Mesodermal cell (in vitro differentiated cells): ENCODE results near the gene PCED1B.

Source experiments
- H3K27ac ChIP-seq: 2 replicates; pipeline ENCODE4 v1.7.0; 2013; ENCODE audit warnings: mild to moderate bottlenecking, low read depth, low read length, moderate library complexity; ENCODE audit not compliant: severe bottlenecking
- H3K36me3 ChIP-seq: 2 replicates; pipeline ENCODE4 v1.7.1; 2013; ENCODE audit warnings: mild to moderate bottlenecking, low read length, moderate library complexity; ENCODE audit not compliant: control insufficient read depth, insufficient read depth
- H3K4me1 ChIP-seq: one replicate; pipeline ENCODE4 v1.7.1; 2013; ENCODE audit warnings: mild to moderate bottlenecking, low read length; ENCODE audit not compliant: insufficient read depth, control insufficient read depth, poor library complexity, severe bottlenecking
- H3K4me3 ChIP-seq: 2 replicates; pipeline ENCODE4 v1.7.0; 2013; ENCODE audit warnings: low read length, control low read depth, mild to moderate bottlenecking; ENCODE audit not compliant: insufficient read depth, poor library complexity, severe bottlenecking; ENCODE audit errors: extremely low read depth
- H3K9me3 ChIP-seq: 2 replicates; pipeline ENCODE4 v1.7.1; 2013; ENCODE audit warnings: mild to moderate bottlenecking, low read length, moderate library complexity; ENCODE audit not compliant: control insufficient read depth
- WGBS, 2 experiments: methylation state at CpG; one replicate each; pipeline ENCODE4 v1.1.5; 2013; ENCODE audit warnings: missing lambda C conversion rate in 2 of 2; ENCODE audit not compliant: insufficient coverage in 2 of 2; 5-methylcytosine and 5-hydroxymethylcytosine counted together

Gene PCED1B

GRCh38 chr12:47123730-47124129 is 44.3 kb downstream of the PCED1B start:
- Histone ChIP-seq H3K9me3 (no peaks in the 10 kb centered on the region), H3K27ac (no peak overlapping the region), H3K4me1 (no peaks in the 10 kb centered on the region), H3K4me3 (no peak overlapping the region), H3K36me3 (no peaks in the 10 kb centered on the region)
- WGBS, 2 experiments = no CpG with 5 or more reads among the region's 1 CpG

GRCh38 chr12:47124451-47124850 is 45.0 kb downstream of the PCED1B start:
- Histone ChIP-seq H3K27ac (no peak overlapping the region), H3K4me3 (no peak overlapping the region), H3K9me3 (no peaks in the 10 kb centered on the region), H3K36me3 (no peaks in the 10 kb centered on the region), H3K4me1 (no peaks in the 10 kb centered on the region)
- 78% methylated on average over 1 of the region's 1 CpG; no CpG with 5 or more reads in 1 of the 2 experiments for WGBS, 2 experiments

GRCh38 chr12:47126246-47126645 is 46.8 kb downstream of the PCED1B start:
- Histone ChIP-seq H3K27ac (no peak overlapping the region), H3K9me3 (no peaks in the 10 kb centered on the region), H3K36me3 (no peaks in the 10 kb centered on the region), H3K4me3 (no peak overlapping the region), H3K4me1 (no peaks in the 10 kb centered on the region)
- no CpG with 5 or more reads among the region's 1 CpG for WGBS, 2 experiments

GRCh38 chr12:47131011-47131410 is 51.6 kb downstream of the PCED1B start:
- 83 to 100% methylated on average over 1 to 2 of the region's 5 CpGs for WGBS, 2 experiments
- no peaks in the 10 kb centered on the region for H3K36me3 ChIP-seq

GRCh38 chr12:47134005-47134404 is 54.6 kb downstream of the PCED1B start:
- Histone ChIP-seq H3K4me3 (no peak overlapping the region), H3K36me3 (no peaks in the 10 kb centered on the region), H3K9me3 (no peaks in the 10 kb centered on the region), H3K4me1 (no peaks in the 10 kb centered on the region), H3K27ac (no peak overlapping the region)
- 100% methylated on average over 1 of the region's 3 CpGs; no CpG with 5 or more reads in 1 of the 2 experiments for WGBS, 2 experiments

More at GRCh38 chr12:47131011-47131410, 51.6 kb downstream of the PCED1B start:
- H3K4me1 ChIP-seq = no peaks in the 10 kb centered on the region
- no peaks in the 10 kb centered on the region for H3K9me3 ChIP-seq
- no peak overlapping the region for H3K4me3 ChIP-seq
- no peak overlapping the region for H3K27ac ChIP-seq

DNA sequence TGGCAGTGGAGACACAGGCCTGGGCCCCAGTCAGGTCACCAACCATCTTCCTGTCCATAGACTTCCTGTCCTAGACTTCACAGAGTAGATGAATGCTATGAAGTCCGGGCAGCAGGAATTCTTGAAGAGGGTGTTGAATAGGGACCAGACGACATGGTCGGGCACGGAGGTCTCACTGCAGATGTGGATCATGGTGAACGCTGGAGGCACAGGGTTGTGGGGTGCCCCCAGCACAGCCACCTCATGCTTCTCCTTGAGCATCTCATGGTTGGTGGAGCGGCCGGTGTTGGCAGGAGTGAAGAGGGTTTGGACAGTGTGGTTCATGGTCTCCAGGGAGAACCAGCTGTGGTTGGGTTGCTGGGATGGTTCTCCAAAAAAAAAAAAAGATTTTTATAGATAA is 56.2 kb downstream of the PCED1B start:
- Histone ChIP-seq H3K4me1 (no peaks in the 10 kb centered on the region), H3K9me3 (no peaks in the 10 kb centered on the region), H3K36me3 (no peaks in the 10 kb centered on the region), H3K27ac (no peak overlapping the region), H3K4me3 (no peak overlapping the region)
- WGBS, 2 experiments = 98 to 100% methylated on average over 3 to 5 of the region's 7 CpGs

GRCh38 chr12:47139000-47139681 is 59.7 kb downstream of the PCED1B start:
- 83 to 100% methylated on average over 1 of the region's 2 CpGs for WGBS, 2 experiments
- Histone ChIP-seq H3K4me1 (no peaks in the 10 kb centered on the region), H3K36me3 (no peaks in the 10 kb centered on the region), H3K9me3 (no peaks in the 10 kb centered on the region), H3K27ac (no peak overlapping the region), H3K4me3 (no peak overlapping the region)

DNA sequence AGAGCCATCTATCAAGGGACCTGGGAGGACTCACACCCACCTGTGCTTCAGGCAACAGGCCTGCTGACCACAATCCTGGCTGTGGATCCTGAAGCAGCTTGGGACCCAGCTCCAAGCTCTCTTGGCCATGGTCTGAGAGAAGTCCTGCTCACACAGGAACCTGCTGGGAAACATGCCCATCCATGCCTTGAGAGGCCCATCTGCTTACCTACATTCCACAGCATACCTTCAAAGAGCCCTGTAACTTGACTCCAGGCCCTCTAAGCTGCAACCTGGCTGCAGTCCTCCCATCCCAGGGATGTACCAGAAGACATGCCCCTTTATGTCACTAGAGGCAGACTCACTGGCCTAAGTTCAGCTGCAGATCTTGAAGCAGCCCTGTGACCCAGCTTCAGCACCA is 62.0 kb downstream of the PCED1B start:
- no peaks in the 10 kb centered on the region for H3K9me3 ChIP-seq
- H3K36me3 ChIP-seq = no peaks in the 10 kb centered on the region
- H3K4me3 ChIP-seq = no peak overlapping the region
- H3K27ac ChIP-seq = no peak overlapping the region
- no peaks in the 10 kb centered on the region for H3K4me1 ChIP-seq

DNA sequence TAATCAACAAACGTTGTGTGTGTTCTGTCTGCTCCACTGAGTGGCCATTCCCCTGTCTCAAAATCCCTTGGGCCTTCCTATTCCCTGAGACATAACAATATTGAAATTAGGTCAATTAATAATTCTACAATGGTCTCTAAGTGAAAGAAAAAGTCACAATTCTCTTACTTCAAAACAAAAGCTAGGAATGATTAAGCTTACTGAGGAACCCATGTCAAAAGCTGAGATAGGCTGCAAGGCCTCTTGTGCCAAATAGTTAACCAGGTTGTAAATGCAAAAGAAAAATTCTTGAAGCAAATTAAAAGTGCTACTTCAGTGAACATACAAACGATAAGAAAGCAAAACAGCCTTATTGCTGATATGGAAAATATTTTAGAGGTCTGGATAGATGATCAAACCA is 65.3 kb downstream of the PCED1B start:
- no peaks in the 10 kb centered on the region for H3K4me1 ChIP-seq
- H3K4me3 ChIP-seq = no peak overlapping the region
- no peaks in the 10 kb centered on the region for H3K36me3 ChIP-seq
- H3K27ac ChIP-seq = no peak overlapping the region
- WGBS, 2 experiments = no CpG with 5 or more reads among the region's 2 CpGs
- H3K9me3 ChIP-seq = no peaks in the 10 kb centered on the region

- no peaks in the 10 kb centered on the region for H3K9me3 ChIP-seq
- no peaks in the 10 kb centered on the region for H3K36me3 ChIP-seq
- H3K4me3 ChIP-seq = no peak overlapping the region
- H3K4me1 ChIP-seq = no peaks in the 10 kb centered on the region
- no peak overlapping the region for H3K27ac ChIP-seq
- WGBS, 2 experiments = 89 to 94% methylated on average over 4 of the region's 4 CpGs
These were observed 65.8 kb downstream of the PCED1B start for GRCh38 chr12:47145188-47145587.

- Histone ChIP-seq H3K4me3 (no peak overlapping the region), H3K27ac (no peak overlapping the region), H3K4me1 (no peaks in the 10 kb centered on the region), H3K36me3 (no peaks in the 10 kb centered on the region), H3K9me3 (no peaks in the 10 kb centered on the region)
- 83% methylated on average over 2 of the region's 2 CpGs; no CpG with 5 or more reads in 1 of the 2 experiments for WGBS, 2 experiments
These were observed 68.3 kb downstream of the PCED1B start for GRCh38 chr12:47147739-47148138.
